GM19193 (cell line): ENCODE data around the gene OR2V1.

Experiments
- POLR2A ChIP-seq: IDR thresholded peaks from 4 replicates; pipeline ENCODE4 v1.6.1; 2011; ENCODE audit not compliant: insufficient read depth, insufficient read length; ENCODE audit errors: extremely low read depth

OR2V1 gene

DNA sequence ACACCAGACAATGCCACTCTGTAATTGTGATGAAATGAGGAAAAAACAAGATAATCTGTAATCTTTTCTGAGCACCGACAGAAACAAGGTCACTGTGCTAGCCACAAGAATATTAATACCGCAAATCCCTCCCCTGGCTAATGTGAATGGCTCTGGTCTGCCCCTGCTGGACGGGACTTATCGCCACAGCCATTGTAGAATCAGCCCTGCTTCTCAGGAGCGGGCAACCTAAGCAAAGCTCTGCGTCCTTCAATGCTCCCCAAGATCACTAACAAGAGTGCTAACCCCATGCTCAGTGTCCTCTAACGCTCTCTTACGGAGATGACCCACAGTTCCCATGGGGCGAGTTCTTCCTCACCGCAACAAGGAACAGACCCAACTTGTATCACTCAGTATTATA is 42.7 kb downstream of the OR2V1 start:
- no peak for TF ChIP-seq POLR2A

DNA sequence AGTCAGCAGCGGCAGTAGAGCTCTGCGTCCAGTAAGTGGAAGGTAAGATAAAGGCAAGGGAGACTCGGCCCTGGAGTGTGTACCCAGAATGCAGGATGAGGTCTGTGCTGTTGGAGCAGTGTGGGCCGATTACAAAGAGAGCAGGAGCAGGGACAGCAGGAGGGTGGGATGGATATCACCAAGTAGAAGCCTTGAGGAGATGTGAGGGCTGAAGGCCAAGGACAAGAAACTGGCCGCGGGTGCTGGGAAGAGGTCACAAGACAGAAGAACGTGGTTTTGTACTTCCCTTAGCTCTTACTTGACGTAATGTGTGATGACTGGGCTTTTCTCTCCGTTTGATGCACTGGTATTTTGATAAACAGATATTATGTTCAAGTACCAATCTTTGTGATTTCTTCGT is 43.7 kb downstream of the OR2V1 start:
- no peak for TF ChIP-seq POLR2A

DNA sequence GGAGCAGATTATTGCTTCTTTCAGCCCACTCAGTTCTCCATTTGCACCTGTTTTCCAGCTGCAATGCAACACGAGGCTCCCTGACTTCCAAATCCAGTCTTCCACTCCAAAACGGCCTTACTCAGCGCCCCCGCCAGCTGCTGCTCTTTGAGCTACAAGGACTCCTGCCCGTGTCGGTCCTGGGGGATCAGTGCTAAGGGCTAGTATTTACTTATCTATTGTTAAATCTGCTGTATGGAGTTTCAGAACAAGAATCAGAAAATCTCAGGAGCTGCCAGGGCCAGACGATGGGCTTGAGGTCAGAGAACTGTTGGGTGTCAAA is 44.1 kb downstream of the OR2V1 start:
- TF ChIP-seq POLR2A: no peak

DNA sequence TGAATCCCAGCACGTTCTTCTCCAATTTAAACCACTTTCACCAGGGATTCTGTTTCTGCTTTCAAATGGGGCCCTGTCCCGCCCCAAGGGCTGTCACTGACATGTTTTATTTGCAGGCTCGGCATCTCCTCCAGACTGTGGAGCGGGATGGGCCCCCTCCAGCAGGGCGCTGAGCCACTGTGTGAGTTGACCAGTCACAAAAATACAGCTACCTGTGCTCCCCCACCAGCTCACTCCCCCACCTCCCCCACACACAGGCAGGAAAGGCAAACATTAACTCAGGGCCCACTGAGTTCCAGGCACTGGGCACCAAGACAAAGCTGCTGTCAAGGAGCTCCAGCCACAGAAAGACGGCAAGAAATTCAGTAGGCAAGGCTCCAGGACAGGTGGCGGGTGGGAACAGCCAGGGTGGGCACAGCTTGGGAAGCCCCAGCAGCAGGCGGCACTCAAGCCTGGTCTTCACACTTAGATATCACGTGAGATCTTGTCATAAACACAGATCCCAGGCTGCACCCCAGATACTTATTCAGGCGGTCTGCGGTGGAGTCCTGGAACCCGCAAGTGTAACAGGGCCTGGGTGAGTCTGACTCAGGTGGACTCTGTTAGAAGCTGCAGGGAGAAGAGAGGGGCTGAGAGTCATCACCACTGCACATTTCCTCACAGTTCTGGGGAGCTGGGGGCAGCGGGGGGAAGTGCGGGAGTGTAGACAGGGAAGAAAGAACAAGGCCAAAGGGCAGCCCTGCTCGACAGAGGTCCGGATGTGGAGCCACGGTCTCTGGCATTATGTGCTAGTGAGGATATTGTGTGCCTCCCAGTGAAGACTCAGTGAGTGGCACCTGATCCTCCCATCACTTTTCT is 44.7 kb downstream of the OR2V1 start:
- TF ChIP-seq POLR2A: no peak

DNA sequence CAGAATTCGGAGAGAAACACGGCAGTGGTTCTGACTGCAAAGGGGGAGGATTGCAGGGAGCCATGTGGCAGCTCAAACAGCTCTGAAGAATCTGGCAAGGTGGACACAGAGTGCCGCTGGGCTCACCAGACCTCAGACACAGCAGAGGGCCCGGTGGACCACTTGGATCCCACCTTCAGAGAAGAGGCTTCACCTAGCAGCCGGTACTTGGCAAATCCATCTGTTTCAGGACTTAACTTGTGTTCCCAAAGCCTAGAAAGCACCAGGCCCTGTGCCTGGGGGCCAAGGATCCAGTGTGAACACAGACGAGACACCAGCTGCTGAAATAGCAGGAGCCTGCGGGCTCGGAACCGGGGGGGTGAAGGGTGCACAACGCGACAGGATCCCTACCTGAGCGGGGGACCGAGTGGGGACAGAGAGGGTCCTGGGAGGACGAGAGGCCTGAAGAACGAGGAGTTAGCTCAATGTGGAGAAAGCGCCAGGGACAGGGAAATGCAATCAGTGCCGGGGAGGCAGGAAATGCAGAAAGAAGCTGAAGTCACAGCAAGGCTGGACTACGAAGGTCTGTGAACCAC is 46.3 kb downstream of the OR2V1 start:
- no peak for TF ChIP-seq POLR2A

DNA sequence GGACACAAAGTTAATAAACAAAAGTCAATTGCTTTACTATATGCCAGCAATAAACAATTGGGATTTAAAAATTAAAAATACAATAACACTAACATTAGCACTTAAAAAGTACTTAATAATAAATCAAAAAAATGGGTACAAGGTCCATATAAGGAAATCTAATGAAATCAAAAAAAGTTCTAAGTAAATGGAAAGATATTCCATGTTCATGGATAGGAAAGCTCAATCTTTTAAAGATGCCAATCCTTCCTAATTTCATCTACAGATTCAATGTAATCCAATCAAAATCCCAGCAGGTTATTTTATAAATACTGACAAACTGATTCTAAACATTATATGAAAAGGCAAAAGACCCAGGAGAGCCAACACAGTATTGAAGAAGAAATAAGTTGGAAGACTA is 49.0 kb downstream of the OR2V1 start:
- no peak for TF ChIP-seq POLR2A

DNA sequence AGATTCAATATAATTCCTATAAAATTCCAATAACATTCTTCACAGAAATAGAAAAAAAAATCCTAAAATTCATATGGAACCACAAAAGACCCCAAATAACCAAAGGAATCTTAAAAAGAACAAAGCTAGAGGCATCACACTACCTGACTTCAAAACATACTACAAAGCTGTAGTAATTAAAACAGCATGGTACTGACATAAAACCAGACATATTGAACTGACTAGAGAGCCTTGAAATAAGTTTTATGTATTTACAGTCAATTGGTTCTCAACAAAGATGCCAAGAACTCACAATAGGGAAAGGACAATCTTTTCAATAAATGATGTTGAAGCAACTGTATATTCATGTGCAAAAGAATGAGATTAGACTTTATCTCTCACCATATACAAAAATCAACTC is 54.0 kb downstream of the OR2V1 start:
- TF ChIP-seq POLR2A: no peak
